Stimulated activated CD4-positive, alpha-beta T cell treated with anti-CD3 and anti-CD28 coated beads, Interleukin-2, amount 100 ng/mL, for 48 hours (primary cell): Measurements from ENCODE around the gene HES2.
"Not testable (repeated sequence)": the region's sequence is repeated elsewhere in the genome, so short reads cannot be mapped to it uniquely, and the experiment has no call there.

Experiments used
- DNase-seq, 2 donors: peaks; one replicate each; pipeline ENCODE4 v3.0.0-alpha.2; 2020

The HES2 gene

DNA sequence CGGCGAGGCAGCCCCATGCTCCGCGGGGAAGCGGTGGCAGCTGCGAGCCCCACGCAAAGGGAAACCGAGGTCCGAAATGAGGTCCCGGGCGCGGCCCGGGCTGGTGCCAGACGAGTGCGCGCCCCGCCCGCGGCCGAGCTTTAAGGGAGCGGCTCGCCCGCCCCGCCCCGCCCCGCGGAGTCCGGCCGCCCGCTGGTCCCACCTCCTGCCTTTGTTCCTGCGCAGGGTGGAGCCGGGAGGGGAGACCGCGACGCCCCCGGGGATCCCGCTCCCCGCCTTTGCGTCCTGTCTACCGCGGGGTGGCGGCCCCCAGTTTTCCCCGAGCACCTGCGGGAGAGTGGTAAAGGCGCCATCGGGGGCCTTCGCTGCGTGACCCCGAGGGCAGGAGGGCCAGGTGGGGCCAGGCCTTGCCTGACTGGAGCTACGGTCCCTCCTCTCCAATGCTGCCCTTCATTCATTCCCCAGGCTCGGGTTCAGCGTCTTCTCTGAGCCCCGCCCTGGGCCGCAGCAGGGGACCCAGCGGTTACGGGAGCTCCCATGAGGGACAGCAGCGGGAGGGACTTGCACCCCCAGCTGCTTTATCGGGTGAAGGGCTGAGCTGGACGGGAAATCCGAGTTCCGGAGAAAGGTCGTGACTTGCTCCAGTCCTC is at the start of gene HES2:
Gene HES2, minus strand, starts transcription at position 116 of the 650 bp plus-strand sequence. Its CDS starts 99 bp downstream, at position 17.
- no peak for DNase-seq

DNA sequence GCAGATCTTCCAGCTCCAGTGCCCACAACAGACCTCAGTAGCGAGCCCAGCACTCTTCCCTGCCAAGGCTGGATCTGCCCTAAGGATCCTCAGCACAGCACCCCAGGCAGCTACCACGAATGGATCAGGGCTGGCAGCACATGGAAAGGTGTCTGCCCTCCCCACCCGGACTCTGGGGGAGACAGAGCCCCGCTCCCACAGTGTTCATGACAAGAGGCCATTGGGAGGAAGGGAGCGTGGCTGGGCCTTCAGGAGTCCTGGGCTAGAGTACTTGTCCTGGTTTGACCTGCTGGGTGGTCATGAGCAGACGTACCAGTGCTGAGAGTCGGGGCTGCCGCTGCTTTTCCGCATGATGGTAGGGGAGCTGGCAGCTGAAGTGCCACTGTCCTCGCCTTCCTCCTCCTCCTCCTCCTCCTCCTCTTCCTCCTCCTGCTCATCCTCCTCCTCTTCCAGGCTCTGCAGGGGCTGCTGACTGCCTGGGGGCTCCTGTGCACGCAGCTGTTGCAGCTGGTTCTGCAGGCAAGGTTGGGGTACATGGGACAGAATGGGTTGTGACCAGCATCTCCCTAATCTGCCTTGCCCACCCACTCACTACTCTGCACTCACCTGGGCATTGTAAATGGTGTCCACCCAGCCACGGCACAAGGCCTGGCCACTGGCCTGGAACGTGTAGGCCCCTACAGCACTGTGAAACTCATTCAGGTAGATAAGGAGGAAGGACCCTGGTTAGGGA is 49.2 kb upstream of the HES2 start:
- no peak for DNase-seq

- no peak for DNase-seq
Measured at GRCh38 chr1:6467744-6468688, 48.3 kb upstream of the HES2 start.

- no peak for DNase-seq
Measured at GRCh38 chr1:6467224-6467623, 47.5 kb upstream of the HES2 start.

GRCh38 chr1:6466751-6467150 is 47.0 kb upstream of the HES2 start:
- DNase-seq: no peak

DNA sequence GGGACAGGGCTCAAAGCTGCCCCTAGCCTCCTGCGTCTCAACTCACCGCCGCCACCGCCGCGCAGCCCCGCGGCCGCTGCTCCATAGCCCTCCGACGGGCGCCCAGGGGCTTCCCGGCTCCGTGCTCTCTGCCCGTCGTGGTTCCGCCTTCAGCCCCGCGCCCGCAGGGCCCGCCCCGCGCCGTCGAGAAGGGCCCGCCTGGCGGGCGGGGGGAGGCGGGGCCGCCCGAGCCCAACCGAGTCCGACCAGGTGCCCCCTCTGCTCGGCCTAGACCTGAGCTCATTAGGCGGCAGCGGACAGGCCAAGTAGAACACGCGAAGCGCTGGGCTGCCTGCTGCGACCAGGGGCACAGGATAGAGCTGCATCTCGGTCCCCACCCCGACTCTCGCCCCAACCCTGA is 46.3 kb upstream of the HES2 start, which contains the start of gene TNFRSF25:
Gene TNFRSF25, minus strand, starts transcription at position 151 of the 400 bp plus-strand sequence. Its CDS starts 66 bp downstream, at position 85.
- DNase-seq: peak; percentile 48 to 57

DNA sequence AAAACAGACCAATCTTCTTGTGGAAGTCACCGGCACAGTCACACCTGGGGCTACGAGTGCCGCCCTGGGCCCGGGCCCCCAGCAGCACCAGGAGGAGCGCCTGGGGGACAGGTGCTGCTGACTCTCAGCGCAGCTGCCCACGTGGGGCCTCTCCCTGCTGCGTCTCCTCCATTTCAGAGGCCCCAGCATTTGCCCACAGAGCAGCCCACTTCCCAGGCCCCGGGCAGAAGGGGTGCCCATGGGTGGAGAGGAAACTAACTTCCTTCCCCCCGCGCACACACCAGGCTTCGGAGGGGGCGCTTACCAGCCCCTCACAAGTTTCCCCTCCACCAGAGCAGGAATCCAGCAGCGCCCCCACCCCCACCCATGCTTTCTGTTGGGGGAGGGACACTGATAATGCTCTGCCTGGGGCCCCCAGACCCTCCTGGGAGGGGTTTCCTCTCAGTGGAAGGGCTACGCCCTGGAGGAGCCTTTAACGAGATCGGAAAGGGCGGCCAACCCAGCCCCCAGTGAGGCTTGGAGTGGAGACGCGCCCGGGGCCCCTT is 45.8 kb upstream of the HES2 start:
- DNase-seq: peak in 1 of 2 donors; percentile 43

DNA sequence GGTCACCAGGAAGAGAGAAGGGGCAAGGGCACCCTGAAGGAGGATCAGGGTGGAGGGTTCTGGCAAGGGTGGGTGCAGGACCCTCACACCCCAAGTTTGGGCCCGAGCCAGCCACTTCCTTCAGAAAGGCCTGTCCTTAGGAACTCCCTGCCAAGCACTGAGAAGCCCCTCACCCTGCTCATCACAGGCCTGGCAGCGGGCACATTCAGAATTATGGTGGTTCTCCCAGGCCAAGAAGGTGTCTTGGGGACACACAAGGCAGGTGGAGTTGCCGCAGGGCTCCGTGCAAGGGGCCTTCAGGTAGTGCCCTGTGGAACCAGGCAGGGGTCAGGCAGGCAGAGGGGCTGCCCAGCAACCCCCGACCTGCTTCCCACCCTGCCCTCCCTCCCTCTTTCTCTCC is 45.2 kb upstream of the HES2 start:
- DNase-seq: no peak

GRCh38 chr1:6464514-6464836 is 44.8 kb upstream of the HES2 start:
- peak in 1 of 2 donors; percentile 40 for DNase-seq

DNA sequence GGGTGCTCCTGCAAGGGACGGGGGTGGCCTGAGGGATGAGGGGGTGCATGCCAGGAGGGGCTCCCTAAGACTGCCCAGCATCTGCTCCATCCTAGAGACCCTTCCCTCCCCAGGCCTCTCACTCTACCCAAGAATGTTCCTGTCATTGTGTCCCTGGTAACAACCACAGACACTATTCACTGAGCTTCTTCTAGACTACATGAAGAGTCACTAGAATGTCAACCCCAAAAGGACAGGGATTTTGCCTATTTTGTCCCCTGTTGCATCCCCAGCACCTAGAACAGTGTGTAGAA is 43.3 kb upstream of the HES2 start:
- no peak for DNase-seq

- DNase-seq: no peak
Measured at GRCh38 chr1:6462412-6463119, 42.8 kb upstream of the HES2 start.

DNA sequence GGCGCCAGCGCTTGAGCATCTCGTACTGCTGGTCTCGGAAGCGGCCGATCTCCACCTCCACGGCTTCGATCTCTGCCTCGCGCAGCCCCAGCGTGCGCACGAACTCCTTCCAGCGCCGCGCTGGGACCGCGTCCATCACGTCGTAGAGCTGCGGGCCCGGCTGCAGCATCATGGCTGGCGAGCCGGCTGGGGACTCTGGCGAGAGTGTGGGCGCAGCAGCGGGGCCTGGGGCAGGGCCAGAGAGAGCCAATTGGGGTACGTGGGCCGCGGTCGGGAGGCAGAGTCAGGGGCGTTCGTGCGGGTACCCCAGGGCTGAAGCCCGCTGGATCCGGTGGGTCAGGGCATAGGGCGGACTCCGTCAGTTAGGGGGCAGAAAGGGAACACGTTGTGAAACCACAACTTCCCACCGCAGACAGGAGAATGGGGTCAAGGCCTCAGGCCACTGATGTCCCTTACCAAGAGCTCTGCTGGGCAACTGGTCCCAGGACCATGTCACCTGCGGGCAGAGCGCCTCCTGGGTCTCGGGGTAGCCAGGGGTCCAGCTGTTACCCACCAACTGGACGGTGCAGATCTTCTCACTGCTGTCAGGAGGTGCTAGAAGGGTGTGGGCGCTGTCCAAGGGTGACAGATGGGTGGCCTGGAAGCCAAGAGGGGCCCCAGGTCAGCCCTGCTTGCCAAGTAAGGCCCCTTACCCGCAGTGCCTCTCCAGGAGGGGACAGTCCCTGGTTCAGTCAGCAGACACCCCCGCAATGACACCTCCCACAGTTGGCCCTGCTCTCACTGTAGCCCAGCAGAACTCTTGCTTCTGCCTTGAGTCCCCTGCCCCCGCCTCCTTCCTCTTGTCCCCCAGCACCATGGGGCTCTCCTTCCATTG is 42.1 kb upstream of the HES2 start:
- DNase-seq: no peak

DNA sequence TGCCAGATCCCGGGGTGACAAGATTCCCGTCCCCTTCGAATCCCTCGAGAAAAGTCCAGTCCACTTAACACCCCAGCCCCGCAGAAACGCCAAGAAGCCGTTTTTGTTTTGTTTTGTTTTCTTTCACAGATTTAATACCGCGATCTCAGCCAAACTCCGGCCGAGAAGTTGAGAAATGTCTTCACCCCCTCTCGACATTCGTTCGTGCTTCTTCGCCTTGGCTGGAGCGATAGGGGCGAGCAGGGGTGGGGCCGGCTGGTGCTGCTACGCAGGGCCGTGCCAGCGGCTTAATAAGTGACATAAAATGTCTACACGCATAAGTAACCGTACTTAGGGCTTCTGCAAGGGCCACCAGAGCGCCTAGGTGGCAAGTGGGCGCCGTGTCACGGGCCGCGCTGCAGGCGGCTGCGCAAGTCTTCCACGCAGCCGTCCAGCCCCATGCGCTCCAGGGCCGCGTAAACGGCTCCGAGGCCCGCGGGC is 41.4 kb upstream of the HES2 start:
- DNase-seq: no peak

DNA sequence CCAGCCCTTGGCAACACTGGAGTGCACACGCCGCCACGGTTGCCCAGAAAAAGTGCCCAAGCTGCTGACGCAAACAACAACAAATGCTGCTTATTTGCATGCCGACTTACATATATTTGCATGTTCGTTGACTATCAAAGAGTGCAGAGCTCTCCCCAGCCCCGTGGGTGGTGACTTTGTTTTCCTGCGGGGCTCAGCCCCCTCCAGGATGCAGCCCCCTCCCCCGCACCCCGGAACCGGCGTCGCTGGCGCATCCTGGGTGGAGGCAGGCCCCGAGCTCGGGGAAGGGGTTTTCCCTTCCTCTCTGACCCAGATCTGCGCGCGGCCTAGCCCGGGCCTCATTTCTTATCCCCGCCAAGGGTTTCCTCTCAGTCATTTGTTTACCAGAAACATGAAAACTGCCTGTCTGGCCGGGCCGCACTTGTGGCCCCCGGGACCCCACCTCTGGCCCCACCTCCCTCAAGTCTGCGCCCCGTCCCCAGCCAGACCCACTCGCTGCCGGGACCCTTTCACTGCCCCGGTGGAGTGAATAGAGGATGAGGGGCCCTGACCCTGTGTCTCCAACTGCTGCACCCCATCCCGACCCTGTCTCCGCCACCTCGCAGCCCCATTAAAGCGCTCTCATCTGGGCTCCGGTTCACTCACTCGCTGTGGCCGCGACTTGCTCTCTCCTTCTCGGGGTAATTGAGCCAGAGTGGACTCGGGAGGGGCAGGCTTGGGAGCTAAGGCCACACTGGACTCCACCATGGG is 40.8 kb upstream of the HES2 start:
- DNase-seq: peak; percentile 68 to 70

DNA sequence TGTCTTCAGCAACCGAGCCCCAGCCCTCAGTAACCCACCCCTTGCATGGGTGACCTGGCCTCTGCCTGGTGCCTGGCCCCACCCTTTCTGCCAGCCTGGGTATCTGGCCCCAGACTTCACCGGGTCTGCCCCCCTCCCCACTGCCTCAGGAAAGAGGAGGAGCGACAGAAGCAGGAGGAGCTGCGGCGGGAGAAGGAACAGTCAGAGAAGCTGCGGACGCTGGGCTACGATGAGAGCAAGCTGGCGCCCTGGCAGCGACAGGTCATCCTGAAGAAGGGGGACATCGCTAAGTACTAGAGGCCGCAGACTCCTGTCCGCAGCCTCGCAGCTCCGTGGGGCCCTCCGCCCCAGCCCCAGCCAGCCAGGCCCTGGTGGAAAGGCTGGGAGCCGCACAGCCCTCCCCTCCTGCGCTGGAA is 40.1 kb upstream of the HES2 start:
- peak in 1 of 2 donors; percentile 32 for DNase-seq

DNA sequence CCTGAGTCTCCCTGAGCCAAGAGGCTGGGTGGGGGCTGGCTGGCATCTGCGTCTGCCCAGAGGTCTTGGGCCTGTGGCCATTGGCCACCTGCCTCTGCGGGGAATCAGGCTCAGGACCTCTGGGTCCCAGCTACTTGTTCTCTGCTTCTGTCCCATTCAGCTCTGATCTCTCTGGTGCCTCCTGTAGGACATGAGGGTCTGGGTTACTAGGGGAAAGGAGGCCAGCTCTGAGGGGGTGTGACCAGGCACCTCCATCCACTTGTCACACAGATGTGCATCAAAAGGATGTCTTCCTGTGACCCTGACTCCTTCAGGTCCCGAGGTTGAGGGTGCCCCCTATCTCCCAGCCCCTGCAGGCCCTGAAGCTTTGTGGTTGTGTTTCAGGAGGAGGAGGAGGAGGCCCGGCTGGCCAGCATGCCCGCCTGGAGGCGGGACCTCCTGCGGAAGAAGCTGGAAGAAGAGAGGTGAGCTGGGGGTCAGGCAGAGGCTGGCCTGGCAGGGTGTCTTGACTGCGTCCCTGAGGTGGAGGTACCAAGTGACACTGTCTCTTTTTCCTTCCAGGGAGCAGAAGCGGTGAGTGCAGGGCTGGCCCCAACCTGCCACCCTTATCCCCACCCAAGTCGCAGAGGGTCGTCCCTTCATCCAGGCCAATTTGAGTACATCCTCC is 37.2 kb upstream of the HES2 start:
- DNase-seq: no peak

DNA sequence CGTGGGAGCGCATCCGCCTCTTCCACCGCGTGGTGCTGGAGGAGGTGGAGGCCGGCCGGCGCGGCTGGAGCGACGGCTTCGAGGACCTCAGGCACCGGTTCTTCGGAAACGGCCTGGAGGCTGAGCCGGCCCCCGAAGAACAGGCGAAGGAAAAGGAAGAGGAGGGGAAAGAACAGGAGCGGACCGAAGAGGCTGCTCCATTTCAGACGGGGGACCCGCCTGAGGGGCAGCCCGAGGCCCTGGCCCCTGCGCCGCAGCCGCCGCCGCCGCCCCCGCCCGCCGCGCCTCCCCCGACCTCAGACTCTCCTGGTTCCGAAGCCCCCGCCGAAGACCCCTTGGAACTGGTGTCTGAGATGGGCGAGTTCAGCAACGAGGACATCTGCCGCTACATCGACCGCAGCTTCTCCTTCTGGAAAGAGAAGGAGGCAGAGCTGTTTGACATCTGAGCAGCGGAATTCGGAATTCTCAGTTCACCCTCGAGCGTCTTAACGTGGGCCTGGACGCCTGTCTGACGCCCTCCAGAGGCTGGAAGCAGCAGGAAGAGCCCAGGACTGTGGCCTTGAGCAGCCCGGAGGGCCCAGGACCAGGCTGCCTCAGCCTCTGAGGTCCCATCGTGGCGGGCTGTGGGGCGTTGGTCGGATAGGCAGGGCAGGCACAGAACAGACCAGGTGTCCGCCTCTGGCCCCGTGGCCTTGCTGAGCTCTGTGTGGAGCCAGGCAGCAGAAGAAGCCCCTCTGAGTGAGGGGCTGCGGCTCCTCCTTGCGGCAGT is 36.2 kb upstream of the HES2 start:
- DNase-seq: not testable (repeated sequence)

- no peak for DNase-seq
Measured at GRCh38 chr1:6454856-6455751, 35.4 kb upstream of the HES2 start.
